GM12801 (cell line): Measurements from ENCODE around the gene ABLIM1.

Experiments used
- TF ChIP-seq, protein P1 (sequence below): IDR thresholded peaks from one replicate; pipeline ENCODE4 v1.5.1; 2011; ENCODE audit warnings: control low read depth; ENCODE audit not compliant: insufficient read length; ENCODE audit errors: extremely low read depth

ABLIM1 gene

DNA sequence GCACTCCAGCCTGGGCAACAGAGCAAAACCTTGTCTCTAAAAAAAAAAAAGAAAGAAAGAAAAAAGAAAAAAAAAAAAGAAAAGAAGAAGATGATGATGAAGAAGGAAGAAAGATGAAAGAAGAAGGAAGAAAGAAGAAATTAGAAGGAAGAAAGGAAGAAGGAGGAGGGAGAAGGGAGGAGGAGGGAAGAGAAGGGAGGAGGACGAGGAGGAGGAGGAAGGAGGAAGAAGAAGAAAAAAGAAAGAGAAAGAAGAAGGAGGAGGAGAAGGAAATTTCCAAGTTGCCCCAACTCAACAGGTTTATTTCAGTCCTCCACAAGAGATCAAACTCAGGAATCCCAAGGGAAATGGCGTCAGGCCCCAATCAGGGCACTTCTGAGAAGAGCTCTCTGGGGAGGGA lies 115.7 kb downstream of the ABLIM1 start:
- TF ChIP-seq, protein P1, sequence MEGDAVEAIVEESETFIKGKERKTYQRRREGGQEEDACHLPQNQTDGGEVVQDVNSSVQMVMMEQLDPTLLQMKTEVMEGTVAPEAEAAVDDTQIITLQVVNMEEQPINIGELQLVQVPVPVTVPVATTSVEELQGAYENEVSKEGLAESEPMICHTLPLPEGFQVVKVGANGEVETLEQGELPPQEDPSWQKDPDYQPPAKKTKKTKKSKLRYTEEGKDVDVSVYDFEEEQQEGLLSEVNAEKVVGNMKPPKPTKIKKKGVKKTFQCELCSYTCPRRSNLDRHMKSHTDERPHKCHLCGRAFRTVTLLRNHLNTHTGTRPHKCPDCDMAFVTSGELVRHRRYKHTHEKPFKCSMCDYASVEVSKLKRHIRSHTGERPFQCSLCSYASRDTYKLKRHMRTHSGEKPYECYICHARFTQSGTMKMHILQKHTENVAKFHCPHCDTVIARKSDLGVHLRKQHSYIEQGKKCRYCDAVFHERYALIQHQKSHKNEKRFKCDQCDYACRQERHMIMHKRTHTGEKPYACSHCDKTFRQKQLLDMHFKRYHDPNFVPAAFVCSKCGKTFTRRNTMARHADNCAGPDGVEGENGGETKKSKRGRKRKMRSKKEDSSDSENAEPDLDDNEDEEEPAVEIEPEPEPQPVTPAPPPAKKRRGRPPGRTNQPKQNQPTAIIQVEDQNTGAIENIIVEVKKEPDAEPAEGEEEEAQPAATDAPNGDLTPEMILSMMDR, result no peak

DNA sequence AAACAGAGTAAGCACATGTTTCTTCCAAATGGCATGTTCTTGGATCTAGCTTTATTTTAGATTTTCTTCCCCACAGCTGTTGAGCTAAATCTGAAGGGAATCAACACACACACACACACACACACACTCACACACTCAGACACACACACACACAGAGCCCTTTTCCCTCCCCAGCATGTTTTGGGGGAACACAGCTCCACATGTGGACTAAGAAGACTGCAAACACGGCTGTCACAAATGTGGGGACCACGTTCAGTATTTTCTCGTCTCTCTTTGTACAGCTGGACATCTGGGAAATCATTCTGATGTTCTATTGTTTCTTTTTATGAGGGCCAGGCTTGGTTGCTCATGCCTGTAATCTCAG lies 116.3 kb downstream of the ABLIM1 start:
- TF ChIP-seq, protein P1, result no peak

DNA sequence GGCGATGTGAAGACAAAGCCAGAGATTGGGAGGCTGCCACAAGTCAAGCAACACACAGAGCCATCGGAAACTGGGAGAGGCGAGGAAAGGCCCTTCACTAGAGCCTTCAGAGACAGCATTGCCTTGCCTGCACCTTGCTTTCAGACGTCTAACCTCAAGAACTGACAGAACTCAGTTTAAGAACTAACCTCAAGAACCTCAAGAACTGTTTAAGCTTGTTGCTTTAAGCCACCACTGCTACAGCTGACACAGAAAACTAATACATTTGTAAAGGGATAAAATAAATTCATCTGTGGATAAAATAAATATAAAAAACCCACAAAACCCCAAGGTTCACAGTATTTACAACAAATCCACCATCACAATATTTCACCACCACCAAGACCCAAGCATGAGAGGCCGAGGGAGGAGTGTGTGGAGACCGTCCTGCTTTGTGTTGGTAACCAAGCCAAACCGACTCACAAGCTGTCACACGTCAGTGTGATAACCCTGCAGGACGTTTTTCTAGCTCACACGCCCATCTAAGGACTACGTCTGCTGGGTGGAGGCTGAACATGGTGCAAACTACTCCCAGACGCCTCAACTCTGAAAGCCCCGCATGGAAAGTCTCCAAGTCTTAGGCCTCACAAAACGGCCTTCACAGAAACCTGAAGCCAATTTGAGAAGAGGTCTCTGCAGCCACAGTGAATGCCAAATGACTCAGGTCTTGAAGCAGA lies 116.8 kb downstream of the ABLIM1 start:
- TF ChIP-seq, protein P1, result no peak

DNA sequence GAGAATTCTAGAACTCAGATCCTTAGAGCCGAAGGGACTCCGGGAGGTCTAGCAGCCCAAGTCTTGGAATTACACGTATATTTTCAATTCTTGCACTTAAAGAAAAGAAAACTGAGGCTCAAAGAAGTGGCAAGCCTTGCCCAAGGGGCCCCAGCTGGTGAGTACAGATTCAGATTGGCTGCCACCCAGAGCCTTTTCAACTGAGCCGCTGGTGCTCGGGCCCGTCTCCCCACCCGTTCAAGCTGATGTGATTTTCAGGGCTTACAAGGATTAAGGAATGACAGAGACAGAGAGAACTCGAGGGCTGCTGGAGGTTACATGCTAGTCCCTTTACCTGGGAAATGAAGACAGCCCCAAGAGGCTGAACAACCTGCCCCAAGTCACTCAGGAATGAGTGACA lies 117.8 kb downstream of the ABLIM1 start:
- TF ChIP-seq, protein P1, result no peak

DNA sequence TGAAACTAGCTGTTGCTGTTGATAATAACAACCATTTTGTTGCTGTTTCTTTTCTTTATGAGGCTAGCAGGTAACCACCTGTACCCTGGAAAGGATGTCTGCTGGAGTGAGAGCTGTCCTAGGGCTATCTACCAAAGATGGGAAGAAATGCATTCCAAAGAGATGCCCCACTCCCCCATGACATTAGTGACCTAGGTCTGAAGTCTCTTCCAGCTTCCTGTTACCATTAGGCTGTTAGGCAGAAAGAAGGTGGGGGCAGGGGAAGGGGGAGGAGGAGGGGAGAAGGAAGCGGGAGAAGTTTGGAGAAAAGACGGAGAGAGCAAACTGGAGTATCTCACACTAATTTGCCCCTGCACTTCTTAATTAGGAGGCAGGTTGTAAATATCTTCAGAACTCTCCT lies 118.5 kb downstream of the ABLIM1 start:
- TF ChIP-seq, protein P1, result no peak

DNA sequence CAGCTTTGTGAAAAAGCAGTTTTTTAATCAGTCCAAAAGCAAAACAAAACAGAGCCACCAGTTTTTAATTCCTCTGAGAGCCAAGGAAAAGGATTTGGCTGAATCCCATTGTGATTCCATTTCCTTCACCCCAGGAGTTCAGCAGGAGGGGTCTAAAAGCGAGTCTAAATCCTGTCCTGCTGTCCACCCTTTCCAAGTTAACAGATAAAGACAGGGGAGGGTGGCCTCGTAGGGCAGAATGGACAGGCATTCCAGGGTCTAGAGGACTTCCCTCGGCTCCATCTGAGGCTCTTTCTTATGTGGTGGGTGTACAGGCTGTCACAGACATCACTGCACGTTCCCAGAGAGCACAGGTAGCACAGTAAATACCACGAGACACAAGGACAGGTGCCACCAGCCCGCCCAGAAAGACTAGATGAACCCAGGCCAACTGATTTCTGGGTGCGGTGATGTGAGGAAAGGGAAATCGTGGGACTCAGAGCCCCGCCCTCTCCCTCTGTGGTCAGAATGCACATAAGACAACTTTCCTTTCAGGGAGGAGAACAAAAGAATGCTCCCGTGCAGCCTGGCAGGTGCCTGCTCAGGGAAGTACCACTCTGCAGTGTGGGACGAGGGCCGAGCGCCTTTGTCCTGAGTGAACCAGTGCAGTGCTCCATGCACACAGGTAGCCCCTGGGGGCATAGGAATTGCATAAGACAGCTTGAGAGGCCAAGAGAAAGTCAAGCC lies 119.7 kb downstream of the ABLIM1 start:
- TF ChIP-seq, protein P1, result no peak

DNA sequence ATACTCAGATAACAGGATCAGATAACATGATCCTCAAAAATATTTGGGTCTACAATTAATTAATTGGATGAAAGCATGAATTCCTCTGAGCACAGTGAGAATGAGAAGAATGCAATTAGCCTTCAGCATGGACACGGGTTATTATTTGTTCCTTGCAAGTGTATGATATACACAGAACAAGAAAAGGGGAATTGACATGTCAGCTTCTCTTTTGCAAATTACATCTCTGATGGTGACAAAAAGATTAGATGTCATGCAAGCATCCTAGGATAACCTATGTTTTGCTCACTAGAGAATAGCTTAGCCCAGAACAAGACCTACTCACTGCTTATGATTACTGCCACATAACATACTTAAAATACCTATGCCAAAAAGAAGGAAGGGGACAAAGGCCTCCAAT lies 120.3 kb downstream of the ABLIM1 start:
- TF ChIP-seq, protein P1, result no peak
